Forelimb muscle (tissue), 1 donor: ENCODE results near the gene STK4. TPM values are rescaled to one million over a fixed set of nuclear protein-coding genes. Genes with fewer than 3 reads are reported as not detected.
"Not testable (repeated sequence)": the region's sequence is repeated elsewhere in the genome, so short reads cannot be mapped to it uniquely, and the experiment has no call there.

Experiments
- DNase-seq: peaks from one replicate; pipeline ENCODE4 v3.0.0-alpha.2; 2013; ENCODE audit warnings: low read depth
- polyA plus RNA-seq: library from polyadenylated mRNA; unstranded; fragments of 120-200 nt; gene quantifications from one replicate; pipeline ENCODE4 v1.2.1, GENCODE V29; 2013; ENCODE audit not compliant: insufficient read length

STK4 gene
- polyA plus RNA-seq, 1 donor: 9.3 TPM

DNA sequence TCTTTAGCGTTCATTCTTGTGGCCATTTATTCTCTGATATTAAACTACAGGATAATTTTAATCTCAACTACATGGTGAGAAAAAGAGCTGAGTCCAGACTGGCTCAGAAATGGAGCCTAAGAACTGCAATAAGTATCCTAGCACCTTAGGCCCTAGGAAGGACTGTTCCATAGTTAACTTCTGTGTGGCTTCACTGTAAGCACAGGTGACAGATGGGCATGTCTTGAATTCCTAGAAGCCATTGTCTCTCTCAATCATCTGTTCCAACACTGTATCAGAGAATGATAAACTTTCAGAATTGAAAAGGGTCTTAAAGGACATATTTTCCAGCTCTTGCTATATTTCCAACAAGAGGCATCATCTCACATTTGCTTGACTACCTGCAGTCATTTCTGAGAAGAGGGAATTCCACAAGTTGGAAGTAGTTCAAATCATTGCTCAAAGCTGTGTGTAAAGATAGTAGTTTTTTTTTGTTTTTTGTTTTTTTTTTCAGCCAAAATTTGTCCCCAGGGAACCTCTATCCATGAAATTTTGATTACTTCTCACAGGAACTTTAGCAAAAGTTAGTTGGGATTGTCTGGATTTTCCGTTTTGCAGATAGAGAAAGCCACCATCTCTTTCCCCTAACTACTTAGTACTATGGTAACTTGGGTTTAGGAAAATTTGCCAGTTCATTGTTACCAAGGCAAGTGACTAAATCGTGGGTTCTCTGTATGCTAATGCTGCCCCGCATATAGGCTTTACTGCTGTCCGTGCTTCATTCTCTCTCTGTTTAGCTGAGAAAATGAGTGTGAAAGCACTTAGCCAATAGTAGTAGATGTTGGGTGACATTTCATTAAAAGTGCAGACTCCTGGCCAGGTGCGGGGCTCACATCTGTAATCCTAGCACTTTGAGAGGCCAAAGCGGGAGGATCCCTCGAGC, 87.4 kb downstream of the STK4 start:
- DNase-seq: no peak

DNA sequence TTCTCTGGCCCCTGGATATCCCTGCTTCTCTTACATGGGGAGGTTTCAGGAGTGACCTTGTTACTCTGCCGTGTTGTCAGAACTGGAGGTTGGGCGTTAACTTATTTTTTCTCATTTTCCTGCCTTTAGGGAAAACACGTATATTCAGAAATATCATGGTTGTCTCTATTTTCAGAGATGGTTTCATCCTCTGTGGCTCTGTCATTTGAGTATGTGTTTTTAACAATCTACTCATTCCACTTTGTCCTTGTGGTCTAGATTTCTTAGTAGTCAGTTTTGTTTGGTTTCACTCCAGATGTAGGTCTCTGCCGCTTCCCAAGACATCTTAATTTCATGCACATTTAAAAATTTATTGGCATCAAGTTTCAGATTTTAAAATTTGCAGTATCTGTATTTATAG, 88.7 kb downstream of the STK4 start:
- DNase-seq: no peak

DNA sequence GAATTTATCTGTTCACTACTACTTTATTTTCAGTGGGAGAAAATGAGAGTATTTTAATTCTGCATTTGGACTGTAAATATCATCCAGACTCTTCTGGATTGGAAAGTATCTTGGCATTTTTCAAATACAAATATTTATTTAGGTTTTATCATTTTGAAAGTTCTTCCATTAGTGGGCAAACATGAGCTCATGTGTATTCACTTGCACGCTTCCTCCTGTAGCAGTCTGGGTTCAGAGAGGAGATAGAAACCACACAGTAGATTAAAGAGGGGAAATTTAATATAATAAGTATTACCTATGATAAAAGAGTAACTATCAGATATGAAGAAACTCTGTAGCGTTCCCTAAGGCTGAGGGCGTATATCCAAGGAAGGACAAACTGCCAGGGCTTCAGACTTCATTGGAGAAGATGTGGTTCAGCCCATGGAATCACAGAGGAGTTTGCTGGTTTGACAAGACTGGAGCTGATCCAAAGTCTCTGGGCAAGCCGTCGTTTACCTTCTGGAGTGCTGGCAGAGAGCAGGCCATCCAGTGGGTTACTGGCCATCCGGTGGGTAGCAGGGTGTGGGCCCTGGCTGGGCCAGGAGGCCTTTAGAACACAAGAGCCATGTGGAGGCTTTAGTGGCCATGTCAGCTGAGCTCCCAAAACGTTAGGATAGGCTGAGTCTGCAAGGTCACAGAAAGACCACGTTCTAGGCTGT, 90.3 kb downstream of the STK4 start:
- no peak for DNase-seq

DNA sequence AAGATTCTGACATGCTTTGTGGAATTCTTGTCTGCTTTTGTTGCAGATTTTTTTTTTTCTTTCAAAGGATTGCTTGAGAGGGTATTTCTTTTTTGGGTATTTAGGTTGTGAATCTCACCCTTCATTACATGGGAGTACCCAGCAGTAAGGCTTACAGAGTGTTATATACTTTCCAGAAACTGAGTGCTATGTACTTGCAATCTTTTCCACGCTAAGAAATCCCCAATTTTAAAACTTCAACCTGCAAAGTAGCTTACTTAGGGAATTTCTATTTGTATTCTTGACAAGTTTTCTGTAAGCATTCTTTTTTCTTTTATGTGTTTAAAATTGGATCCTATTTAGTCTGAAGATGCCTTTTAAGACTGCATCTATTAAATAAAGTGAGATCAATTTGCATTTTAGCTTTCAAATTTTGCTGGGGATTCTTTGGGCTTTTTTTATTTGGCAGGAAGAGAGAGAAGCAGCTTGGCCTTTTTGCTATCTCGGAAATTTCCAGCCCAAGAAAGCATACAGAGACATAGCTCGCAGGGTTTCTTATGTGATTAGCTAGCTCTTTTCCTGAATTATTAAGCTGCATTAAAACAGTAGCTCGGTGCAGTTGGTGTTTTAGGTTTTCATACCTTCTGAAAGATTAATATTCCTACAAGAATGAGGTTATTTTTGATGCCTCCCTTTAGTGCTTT, 92.0 kb downstream of the STK4 start:
- DNase-seq: no peak

DNA sequence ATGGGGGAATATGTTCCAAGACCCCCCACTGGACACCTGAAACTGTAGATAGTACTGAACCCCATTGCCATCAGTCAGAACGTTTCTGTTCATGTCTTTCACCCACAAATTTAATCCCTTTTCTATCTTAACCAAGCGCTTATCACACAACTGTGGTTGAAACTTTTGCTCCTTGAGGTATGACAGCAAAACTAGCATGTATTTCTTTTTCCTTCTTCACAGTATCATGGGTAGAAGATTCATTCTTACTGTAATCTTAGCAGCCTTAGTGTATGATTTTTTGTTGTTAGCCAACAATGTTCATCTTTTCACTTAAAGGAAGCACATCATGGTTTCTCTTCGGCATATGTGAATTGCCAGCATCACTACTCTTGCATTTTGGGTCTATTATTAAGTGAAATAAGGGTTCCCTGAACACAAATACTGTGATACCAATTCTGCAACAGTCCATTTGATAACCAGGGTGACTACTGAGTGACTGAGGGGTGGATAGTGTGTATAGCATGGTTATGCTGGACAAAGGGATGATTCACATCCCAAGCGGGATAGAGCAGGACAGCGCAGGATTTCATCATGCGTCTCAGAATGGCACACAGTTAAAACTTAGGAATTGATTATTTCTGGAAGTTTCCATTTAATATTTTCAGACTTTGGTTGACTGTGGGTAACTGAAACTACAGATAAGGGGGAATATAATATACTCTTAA, 92.9 kb downstream of the STK4 start:
- DNase-seq: no peak

DNA sequence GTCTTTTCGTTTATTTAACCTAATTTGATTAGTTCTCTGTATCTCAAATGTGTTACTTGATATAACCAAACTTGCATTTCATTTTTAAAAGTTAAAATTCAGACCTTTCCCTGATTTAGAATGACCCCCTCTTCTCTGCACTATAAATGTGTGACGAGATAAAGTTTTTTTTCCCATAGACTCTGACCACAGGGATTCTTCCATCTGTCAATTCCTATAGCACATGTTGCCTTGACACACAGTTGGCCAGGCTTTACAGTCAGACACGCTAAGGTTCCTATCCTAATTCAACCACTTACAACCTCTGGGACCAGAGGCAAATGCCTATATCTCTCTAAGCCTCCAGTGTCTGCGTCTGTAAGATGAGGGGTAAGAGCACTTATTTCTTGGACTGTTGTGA, 94.0 kb downstream of the STK4 start:
- no peak for DNase-seq

DNA sequence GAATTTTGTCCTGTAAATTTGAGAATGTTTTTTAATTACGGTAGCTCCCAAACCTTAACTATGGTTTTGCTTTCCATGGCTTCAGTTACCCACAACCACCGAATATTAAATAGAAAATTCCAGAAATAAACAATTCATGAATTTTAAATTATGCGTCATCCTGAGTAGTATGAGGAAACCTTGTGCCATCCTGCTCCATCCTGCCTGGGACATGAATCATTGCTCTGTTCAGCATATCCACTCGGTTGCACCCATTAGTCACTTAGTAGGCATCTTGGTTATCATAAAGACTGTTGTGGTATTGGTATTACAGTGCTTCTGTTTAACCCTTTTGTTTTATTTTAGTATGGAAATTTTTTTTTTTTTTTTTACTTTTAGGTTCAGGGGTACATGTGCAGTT, 94.9 kb downstream of the STK4 start:
- DNase-seq: no peak

DNA sequence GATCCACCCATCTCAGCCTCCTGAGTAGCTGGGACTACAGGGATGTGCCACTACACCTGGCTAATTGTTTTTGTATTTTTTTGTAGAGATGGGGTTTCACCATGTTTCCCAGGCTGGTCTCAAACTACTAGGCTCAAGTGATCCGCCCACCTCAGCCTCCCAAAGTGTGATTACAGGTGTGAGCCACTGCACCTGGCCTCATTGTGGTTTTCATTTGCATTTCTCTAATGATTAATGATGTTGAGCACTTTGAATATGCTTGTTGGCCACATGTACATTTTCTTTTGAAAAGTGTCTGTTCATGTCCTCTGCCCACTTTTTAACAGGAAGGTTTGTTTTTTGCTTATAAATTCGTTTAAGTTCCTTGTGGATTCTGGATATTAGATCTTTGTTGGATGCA, 96.8 kb downstream of the STK4 start:
- not testable (repeated sequence) for DNase-seq

DNA sequence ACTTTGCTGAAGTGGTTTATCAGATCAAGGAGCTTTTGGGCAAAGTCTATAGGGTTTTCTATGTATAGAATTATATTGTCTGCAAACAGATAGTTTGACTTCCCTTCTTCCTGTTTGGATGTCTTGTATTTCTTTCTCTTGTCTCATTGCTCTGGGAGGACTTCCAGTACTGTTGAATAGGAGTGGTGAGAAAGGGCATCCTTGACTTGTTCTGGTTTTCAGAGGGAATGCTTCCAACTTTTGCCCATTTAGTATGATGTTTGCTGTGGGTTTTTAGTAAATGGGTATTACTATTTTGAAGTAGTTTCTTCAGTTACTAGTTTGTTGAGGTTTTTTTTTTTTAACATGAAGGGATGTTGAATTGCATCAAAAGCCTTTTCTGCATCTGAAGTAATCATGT, 98.5 kb downstream of the STK4 start:
- DNase-seq: no peak

DNA sequence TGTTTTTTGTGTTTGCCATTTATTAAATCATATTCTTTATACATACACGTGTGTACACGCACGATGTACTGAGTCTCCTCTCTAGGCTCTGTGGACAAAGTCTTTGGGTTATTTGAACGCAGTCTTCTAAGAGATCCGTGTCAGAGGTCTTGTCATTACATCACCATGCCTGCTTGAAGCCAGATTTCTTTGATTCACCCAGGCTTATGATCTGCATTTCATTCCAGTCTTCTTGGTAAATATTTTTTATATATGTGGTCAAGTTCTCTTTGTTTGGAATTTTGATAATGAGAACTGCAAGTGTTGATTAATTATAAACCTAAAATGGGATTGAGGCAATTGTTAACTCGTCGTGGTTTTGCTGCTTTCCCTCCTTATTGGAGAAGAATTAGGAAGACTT, 100.1 kb downstream of the STK4 start:
- DNase-seq: no peak

DNA sequence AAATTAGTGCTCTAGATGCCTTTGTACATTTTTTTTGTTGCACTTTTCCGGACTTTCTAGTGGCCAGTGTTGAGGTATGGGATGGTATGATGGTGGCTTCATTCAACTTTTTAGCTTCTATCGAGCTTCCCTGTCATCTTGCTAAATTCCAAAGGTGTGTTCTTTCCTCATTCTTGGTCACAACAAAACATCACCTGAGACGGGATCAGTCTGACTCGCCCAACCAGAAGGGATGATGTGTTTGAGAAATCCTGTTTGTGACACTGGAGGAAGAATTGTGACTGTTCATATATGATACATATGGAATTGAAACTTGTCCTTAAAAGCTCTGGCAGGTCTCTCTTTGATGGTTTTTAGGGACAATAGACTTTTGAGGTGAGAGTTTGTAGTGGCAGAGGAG, 100.8 kb downstream of the STK4 start:
- DNase-seq: no peak

DNA sequence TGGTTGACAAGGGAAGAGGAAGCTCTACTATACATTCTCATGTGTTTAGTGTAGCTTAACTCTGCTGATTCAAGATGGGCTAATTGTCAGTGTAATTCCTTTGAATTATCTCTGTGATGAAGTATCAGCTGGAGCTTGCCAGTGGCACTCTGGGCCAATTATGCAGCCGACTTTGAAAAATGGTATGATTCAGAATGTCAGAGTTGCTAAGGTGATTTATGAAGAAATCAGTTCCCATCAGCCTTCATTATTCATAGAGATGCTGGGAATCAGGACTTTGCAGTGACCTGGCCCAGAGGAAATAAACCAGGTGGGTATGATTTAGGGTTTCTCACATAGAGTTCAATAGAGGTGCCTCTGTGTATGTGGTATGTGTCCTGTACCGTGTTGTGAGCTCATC, 101.2 kb downstream of the STK4 start:
- no peak for DNase-seq

DNA sequence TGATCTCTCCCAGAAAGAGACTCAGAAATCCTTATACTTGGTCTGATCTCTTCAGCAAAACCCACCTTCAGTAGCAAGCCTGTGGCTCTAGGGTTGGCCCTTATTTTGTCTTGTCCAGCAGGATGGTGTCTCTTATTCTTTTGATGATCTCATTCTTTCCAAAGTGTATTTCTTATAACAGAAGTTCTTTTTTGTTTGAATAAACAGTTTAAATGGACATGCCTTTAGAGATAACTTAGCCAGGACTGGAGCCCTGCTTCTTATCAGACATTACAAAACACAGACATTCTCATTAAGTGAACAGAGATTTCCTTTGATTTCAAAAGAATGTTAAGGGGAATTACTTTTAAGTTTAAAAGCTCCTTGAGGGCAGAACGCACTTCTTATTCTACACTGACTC, 102.9 kb downstream of the STK4 start:
- DNase-seq: no peak

DNA sequence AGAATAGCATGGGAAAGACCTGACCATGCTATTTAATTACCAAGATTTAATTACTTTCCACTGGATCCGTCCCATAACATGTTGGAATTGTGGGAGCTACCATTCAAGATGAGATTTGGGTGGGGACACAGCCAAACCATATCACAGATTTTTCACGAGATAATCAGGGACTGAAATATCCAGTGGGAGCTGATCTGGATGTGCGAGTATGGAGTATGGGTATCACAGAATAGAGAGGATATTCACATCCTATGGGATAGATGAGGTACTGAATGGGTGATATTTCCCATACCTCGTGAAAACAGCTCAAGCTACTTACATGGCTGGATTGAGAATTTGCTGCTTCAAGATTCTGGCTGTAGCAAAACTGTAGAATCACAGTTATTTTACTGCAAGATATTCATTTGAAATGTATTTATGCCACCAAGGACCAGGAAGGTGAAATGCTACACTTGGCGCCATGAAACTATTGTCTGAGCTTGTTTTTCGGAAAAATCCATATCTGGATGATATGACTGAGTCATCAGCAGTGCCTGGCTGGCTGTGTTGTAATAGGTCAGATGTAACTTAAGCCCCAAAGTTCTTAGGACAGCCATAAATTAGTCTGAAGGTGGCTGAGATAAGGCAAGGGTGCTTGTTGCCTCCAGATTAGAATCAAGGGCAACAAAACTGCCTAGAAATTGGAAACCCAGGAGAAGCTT, 104.8 kb downstream of the STK4 start:
- DNase-seq: no peak

DNA sequence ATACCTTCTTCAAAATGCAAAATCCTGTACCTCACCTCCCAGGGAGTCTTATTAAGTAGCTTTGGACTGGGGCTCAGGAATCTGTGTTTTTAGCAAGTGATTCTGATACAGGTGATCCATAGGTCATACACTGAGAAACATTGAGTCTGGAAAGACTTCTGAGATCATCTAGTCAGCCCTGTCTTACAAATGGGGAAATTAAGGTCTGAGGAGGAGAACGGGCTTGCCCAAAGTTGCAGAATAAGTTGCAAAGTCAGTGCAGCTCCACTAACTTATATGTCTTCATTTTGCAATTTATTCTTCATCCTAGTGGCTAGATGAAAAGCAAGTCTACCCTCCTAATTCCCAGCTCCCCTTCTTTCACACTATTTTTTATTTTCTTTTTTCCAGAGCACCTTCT, 105.8 kb downstream of the STK4 start:
- no peak for DNase-seq

DNA sequence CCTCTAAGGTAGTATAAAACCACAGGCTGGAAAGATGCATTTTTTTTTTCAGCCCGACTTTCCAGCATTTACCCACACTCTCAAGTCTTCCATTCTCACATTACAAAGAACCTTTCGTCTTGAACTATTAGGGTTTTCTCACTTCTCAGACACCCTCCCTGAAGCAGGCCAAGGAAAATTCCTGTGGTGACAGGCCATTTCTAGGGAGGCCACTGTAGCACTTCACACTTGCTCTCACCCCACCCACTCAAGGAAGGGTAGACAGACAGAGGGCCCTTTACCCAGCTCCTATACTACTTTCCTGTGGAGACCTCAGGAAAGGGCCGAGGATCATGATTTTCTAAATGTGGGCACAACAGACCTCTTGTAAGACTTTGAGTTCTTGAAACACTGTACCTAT, 106.9 kb downstream of the STK4 start:
- DNase-seq: no peak

DNA sequence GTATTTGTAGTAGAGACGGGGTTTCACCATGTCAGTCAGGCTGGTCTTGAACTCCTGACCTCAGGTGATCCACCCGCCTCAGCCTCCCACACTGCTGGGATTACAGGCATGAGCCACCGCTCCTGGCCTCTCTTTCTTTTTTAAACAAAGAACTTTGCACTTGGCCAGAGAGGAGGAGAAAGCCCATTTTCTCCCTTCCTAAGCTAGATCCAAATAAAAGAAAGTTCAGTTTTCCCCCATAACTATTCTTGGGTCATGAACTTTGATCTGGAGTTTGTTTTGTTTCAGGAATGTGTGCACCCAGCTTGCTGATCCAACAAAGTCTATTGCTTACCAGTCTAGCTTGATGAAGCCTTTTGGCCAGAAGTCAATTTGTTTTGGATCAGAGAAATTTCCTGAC, 111.2 kb downstream of the STK4 start:
- no peak for DNase-seq

DNA sequence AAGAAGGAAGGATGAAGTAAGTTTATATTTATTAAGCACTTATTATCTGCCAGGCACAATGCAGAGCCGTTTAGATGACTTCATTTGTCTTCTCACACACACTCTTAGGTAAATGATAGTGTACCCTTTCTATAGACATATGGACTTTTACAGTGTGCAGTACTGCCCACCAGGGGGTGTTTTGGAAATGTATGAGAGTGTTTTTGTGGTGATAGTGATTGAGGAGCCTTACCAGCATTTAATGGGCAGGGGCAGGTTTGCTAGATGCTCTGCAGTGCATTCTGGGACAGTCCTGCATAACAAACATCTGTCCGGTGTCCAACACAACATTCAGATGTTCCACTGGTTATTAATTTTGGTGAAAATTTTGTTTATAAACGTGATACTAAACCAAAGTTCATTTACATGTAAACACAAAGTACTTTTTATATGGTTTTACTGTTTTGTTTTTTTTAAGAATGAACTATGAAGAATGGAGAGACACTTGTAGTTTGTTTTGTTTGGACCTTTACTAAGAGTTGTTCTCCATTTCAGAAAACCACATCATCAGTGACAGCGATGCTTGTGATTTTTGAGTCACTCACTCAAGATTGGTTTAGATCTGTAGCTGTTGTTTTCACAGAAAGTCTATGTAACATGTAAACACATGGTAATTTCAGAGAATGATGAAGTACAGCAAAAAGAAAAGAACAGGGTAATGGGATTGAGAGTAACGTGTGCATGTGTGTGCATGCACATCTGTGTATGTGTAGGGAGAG, 114.7 kb downstream of the STK4 start:
- no peak for DNase-seq

DNA sequence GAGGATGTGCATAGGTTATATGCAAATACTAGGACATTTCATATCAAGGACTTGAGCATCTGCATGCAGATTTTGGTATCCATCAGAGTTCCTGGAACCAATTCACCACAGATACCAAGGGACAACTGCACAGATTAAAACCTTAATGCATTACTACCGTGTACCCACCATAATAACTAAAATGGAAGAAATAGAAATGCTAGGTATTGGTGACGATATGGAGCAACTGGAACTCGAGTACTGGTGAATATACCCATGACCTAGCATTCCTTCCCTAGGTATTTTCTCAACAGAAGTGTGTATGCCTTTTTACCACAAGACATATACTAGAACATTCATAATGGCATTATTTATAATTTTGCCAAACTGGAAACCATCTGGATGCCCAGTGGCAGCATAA, 116.2 kb downstream of the STK4 start:
- no peak for DNase-seq

DNA sequence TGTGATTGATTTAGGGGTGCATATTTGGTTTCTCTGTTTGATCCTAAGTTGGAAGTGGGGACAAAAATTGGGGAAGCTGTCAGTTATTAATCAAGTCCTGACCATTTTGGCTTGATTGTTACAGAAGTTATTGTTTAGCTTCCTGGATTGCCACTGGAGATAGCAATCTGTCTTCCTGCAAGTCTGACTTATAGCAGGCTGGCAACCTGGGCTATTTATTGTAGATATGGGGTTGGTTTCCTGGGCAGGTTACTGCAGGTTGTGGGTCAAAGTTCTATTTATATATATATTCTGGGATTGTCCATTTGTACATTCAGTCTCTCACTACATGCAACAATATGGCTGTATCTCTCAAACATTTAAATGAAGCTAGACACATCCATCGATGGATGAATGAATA, 116.8 kb downstream of the STK4 start:
- DNase-seq: no peak

DNA sequence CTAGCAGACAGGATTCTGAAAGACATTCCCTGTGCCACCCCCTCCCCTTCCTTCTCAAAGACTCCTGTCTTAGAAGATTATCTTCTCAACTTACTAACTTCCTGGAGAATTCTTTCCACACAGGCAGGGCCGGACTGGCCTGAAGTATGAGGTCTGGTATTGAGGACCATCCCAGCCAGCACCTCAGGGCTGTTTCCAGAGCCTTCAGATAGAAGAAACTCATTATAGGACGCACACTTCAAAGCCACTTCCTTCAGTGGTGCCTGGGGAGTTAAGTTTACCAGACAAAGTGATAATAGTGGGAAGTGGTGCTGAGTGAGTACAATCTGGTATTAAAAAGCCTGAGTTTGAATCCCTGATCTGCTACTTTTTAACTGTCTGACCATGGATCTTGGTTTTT, 119.0 kb downstream of the STK4 start:
- no peak for DNase-seq
